Hepatocyte (in vitro differentiated cells): ENCODE results near the gene KCNMA1. TPM values are rescaled to one million over a fixed set of nuclear protein-coding genes. Genes with fewer than 3 reads are reported as not detected.

Source experiments
- DNase-seq: peaks from one replicate; pipeline ENCODE4 v3.0.0-alpha.2; 2016; ENCODE audit warnings: low spot score
- H2AFZ ChIP-seq: fragments of 200-600 bp; sonication (generic); 2 replicates; pipeline ENCODE4 v1.6.0; 2016; ENCODE audit warnings: antibody characterized with exemption, mild to moderate bottlenecking
- H3K27ac ChIP-seq: fragments of 200-600 bp; sonication (generic); 2 replicates; pipeline ENCODE4 v1.5.1; 2016; ENCODE audit warnings: mild to moderate bottlenecking
- H3K27me3 ChIP-seq: fragments of 200-600 bp; sonication (generic); 2 replicates; pipeline ENCODE4 v1.6.1; 2016
- H3K36me3 ChIP-seq: fragments of 200-600 bp; sonication (generic); replicated peaks from 2 replicates; pipeline ENCODE4 v1.5.1; 2016; ENCODE audit warnings: low read depth; ENCODE audit not compliant: insufficient read depth
- H3K4me1 ChIP-seq: fragments of 200-600 bp; sonication (generic); 2 replicates; pipeline ENCODE4 v1.5.1; 2016; ENCODE audit warnings: mild to moderate bottlenecking, moderate library complexity; ENCODE audit not compliant: insufficient read depth
- H3K4me2 ChIP-seq: fragments of 200-600 bp; sonication (generic); 2 replicates; pipeline ENCODE4 v1.6.0; 2016
- H3K4me3 ChIP-seq: fragments of 200-600 bp; sonication (generic); 2 replicates; pipeline ENCODE4 v1.5.1; 2016; ENCODE audit warnings: mild to moderate bottlenecking
- H3K79me2 ChIP-seq: fragments of 200-600 bp; sonication (generic); 2 replicates; pipeline ENCODE4 v1.6.0; 2017; ENCODE audit warnings: mild to moderate bottlenecking
- H3K9me2 ChIP-seq: fragments of 200-600 bp; sonication (generic); replicated peaks from 2 replicates; pipeline ENCODE4 v1.6.0; 2017; ENCODE audit warnings: mild to moderate bottlenecking; ENCODE audit not compliant: insufficient read depth
- H3K9me3 ChIP-seq: fragments of 200-600 bp; sonication (generic); 2 replicates; pipeline ENCODE4 v1.5.1; 2016; ENCODE audit warnings: low read depth, mild to moderate bottlenecking
- H4K20me1 ChIP-seq: fragments of 200-600 bp; sonication (generic); 2 replicates; pipeline ENCODE4 v1.6.0; 2016; ENCODE audit warnings: mild to moderate bottlenecking; ENCODE audit not compliant: insufficient read depth, poor library complexity, severe bottlenecking
- EZH2 ChIP-seq: fragments of 200-600 bp; sonication (generic); IDR thresholded peaks from 2 replicates; pipeline ENCODE4 v1.6.1; 2016; ENCODE audit warnings: antibody characterized with exemption, mild to moderate bottlenecking, borderline replicate concordance
- EZH2phosphoT487 ChIP-seq: fragments of 200-600 bp; sonication (generic); IDR thresholded peaks from one replicate; pipeline ENCODE4 v1.6.1; 2018; ENCODE audit warnings: antibody characterized with exemption, mild to moderate bottlenecking, low read depth, moderate library complexity; ENCODE audit not compliant: unreplicated experiment, severe bottlenecking
- WGBS: methylation state at CpG from one replicate; pipeline ENCODE4 v1.1.6; 2016; ENCODE audit warnings: low lambda C conversion rate; ENCODE audit errors: missing lambda C conversion rate; 5-methylcytosine and 5-hydroxymethylcytosine counted together
- polyA plus RNA-seq: library from polyadenylated mRNA; unstranded; fragments of >200 nt; fragmentation: Nextera tagmentation; extraction: Ambion mirVana; gene quantifications from 2 replicates; pipeline ENCODE4 v1.2.1, GENCODE V29; 2016
- total RNA-seq: library from RNA; depleted of rRNA; stranded (reverse); fragments of >200 nt; gene quantifications from 2 replicates; pipeline ENCODE4 v1.2.3, GENCODE V29; 2014
- TF ChIP-seq, protein P1 (sequence below): fragments of 200-600 bp; sonication (generic); IDR thresholded peaks from 2 replicates; pipeline ENCODE4 v1.5.1; 2016; ENCODE audit warnings: antibody characterized with exemption, mild to moderate bottlenecking; ENCODE audit not compliant: poor library complexity

The KCNMA1 gene
- total and polyA plus RNA-seq, 2 experiments from 2014 or later: 42.6 to 73.3 TPM

DNA sequence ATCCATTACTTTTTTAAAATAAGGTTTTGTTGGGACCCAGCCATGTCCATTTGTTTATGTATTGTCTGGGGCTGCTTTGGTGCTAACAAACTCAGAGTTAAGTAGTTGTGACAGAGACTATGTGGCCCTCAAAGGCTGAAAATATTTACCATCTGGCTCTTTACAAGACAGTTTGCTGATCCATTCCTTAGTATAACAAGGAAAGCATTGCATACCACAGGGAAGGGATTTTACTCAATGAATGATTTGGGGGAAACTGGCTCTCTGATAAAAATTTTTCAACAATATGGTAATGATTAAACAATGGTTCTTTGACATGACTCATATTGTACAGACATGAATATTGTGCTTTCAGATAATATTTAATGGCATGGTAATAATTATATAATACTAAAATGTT lies 738.1 kb downstream of the KCNMA1 start:
- Histone ChIP-seq H3K27me3 (no peaks in the 10 kb centered on the region), H3K27ac (no peak overlapping the region), H3K79me2 (no peaks in the 10 kb centered on the region), H3K36me3 (no peaks in the 10 kb centered on the region), H3K9me2 (no peaks in the 10 kb centered on the region), H3K4me1 (no peaks in the 10 kb centered on the region), H3K9me3 (no peaks in the 10 kb centered on the region), H3K4me2 (no peak overlapping the region), H3K4me3 (no peak overlapping the region), H4K20me1 (no peaks in the 10 kb centered on the region), H2AFZ (no peak overlapping the region)
- no peak for TF ChIP-seq EZH2
- TF ChIP-seq, protein P1, sequence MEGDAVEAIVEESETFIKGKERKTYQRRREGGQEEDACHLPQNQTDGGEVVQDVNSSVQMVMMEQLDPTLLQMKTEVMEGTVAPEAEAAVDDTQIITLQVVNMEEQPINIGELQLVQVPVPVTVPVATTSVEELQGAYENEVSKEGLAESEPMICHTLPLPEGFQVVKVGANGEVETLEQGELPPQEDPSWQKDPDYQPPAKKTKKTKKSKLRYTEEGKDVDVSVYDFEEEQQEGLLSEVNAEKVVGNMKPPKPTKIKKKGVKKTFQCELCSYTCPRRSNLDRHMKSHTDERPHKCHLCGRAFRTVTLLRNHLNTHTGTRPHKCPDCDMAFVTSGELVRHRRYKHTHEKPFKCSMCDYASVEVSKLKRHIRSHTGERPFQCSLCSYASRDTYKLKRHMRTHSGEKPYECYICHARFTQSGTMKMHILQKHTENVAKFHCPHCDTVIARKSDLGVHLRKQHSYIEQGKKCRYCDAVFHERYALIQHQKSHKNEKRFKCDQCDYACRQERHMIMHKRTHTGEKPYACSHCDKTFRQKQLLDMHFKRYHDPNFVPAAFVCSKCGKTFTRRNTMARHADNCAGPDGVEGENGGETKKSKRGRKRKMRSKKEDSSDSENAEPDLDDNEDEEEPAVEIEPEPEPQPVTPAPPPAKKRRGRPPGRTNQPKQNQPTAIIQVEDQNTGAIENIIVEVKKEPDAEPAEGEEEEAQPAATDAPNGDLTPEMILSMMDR: no peak
- TF ChIP-seq EZH2phosphoT487: no peak
- no peak for DNase-seq

DNA sequence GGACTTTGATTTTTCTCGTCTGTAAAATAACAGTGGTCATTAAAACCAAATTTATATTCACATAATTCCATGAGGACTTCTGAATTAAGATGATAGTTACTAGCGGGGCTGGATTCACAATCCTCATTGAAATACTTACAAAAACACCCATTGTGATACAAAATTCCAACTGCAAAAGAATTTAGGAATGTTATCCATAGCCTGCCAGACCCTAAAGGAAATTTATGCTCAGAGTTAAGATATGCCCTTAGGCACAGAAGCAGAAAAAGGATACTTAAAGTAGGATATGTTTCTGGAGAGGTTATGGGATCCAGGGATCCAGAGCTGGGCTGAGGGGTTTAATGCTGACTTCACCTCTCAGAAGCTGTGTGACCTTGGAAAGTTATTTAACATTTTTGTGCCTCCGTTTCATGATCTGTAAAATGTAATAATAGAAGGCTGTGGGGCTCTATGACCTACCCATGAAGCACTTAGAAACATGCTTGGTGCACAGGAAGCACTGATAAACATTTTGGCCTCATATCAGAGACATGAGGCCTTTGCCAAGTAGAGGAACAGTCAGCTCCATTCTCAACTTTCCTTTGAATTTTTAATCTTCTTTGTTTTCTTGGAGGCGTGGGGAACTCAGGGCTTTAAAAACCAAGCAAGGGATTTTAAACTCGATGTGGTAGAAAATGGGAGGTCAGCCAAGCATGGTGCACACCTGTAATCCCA lies 744.7 kb downstream of the KCNMA1 start:
- no peak overlapping the region for H2AFZ ChIP-seq
- H3K79me2 ChIP-seq: no peaks in the 10 kb centered on the region
- no peaks in the 10 kb centered on the region for H4K20me1 ChIP-seq
- DNase-seq: no peak
- no peaks in the 10 kb centered on the region for H3K36me3 ChIP-seq
- H3K9me2 ChIP-seq: no peaks in the 10 kb centered on the region
- H3K4me3 ChIP-seq: no peak overlapping the region
- H3K9me3 ChIP-seq: no peaks in the 10 kb centered on the region
- no peaks in the 10 kb centered on the region for H3K27me3 ChIP-seq
- no peak for TF ChIP-seq EZH2phosphoT487
- whole genome bisulfite sequencing: 87% methylated on average over 5 of the region's 5 CpGs
- no peak overlapping the region for H3K27ac ChIP-seq
- no peak overlapping the region for H3K4me2 ChIP-seq
- H3K4me1 ChIP-seq: no peaks in the 10 kb centered on the region

DNA sequence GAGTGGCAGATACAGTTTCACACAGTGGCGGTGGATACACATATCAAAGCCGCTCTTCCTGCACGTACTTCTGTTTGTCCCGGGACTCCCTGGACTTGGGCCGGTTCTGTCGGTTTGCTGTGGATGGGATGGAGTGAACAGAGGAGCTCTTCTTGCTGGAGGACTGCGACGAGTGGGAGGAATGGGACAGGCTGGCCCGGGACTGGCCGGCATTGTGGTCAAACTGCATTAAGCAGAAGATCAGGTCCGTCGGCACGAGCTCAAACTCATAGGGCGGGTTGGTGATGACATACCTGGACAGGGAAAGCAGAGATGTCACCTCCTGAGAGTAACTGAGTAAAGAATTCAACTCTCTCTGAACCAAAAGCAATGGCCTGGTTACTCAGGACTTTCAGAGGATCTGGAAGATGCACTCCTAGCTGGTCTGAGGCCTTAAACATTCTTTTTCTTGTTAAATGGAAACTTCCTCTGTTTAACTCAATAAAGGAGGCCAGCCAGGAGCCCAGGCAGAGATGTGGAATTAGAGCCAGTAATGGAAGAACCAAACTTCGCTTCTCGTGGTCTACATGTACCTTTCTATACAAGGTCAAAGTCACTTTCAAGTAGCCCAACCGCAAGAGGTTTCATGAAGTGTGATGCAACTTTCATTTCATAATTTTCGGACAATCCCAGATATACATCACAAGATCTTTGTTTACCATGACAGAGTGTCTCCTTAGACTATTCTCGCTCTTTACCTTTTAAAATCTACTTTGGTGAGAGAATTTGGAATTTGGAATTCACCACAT lies 750.2 kb downstream of the KCNMA1 start:
- Histone ChIP-seq H3K27me3 (no peaks in the 10 kb centered on the region), H3K4me1 (no peaks in the 10 kb centered on the region), H4K20me1 (no peaks in the 10 kb centered on the region), H3K4me2 (no peak overlapping the region), H3K9me3 (no peaks in the 10 kb centered on the region), H3K79me2 (no peaks in the 10 kb centered on the region), H3K36me3 (no peaks in the 10 kb centered on the region), H3K4me3 (no peak overlapping the region), H3K9me2 (no peaks in the 10 kb centered on the region), H2AFZ (no peak overlapping the region), H3K27ac (no peak overlapping the region)
- DNase-seq: no peak
- TF ChIP-seq, protein P1: no peak
- TF ChIP-seq EZH2phosphoT487: no peak
- TF ChIP-seq EZH2: no peak
- 94% methylated on average over 19 of the region's 19 CpGs for WGBS

- Histone ChIP-seq H3K4me2 (no peak overlapping the region), H3K27me3 (no peaks in the 10 kb centered on the region), H2AFZ (no peak overlapping the region), H3K9me3 (no peaks in the 10 kb centered on the region), H3K9me2 (no peaks in the 10 kb centered on the region), H3K4me3 (no peak overlapping the region), H3K36me3 (no peaks in the 10 kb centered on the region), H3K79me2 (no peaks in the 10 kb centered on the region), H3K4me1 (no peaks in the 10 kb centered on the region), H4K20me1 (no peaks in the 10 kb centered on the region), H3K27ac (no peak overlapping the region)
- WGBS: 71% methylated on average over 4 of the region's 4 CpGs
- TF ChIP-seq EZH2phosphoT487 (no peak), EZH2 (no peak)
- TF ChIP-seq, protein P1: no peak
- no peak for DNase-seq
These were observed 751.8 kb downstream of the KCNMA1 start for GRCh38 chr10:76885816-76886215.
